Stimulated activated CD4-positive, alpha-beta T cell treated with anti-CD3 and anti-CD28 coated beads, Interleukin-2, amount 100 ng/mL, for 24 hours (primary cell): ENCODE measurements around the gene EDAR.

ENCODE experiments used
- DNase-seq, 2 donors: peaks; one replicate each; pipeline ENCODE4 v3.0.0-alpha.2; 2020

The EDAR gene

DNA sequence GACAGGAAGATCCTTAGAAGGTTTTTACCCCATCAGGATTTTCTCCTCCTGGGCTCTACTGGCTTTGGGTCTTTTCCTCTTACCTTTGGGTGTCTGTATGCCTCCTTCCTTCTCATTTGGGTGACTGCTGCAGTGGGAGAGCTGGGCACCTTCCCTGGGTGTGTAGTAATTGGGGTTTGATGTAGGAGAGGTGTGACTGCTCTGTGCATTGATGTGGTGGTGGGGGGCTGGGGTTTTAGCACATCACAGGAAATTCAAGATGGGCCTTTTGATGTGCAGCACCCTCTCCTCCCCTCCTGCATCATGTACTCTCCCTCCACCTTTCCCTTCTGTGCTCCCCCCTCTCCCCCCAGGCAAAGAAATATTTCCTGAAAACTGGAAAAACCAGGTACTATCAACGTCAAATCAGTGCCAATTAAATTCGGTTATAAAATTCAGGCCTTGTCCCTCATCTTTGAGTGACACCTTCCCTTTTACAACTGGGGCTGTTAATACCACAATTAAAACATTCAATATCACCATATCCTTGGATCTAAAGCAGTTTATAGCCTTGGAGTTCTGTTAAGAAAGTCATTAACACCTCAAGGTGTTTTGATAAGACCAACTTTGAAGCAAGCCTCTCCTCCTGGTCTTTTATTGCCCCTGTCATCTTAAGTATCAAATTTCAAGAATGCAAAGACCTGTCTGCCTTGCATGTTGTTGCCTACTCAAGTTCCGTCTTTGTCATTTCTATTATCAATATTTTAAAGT is 23.3 kb downstream of the EDAR start:
- DNase-seq = peak; percentile 33 to 40

DNA sequence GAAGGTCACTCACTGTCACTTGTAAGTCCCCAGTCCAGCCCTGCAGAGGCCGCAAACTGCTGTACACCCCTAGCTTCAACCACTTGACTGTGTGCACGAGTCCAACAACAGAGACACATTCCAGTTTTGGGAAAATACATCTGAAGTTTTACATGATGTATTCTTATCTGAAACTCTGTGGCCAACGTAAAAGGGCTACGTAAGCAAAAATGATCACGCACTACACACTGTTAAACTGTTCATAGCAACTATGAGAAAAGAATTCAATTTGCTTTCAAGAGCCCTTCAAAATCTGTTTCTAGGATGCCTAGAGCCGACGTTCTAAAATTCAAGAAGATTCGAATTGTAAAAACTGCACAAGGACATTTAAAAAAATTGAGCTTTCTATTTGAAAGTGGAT is 26.0 kb downstream of the EDAR start:
- DNase-seq = no peak

DNA sequence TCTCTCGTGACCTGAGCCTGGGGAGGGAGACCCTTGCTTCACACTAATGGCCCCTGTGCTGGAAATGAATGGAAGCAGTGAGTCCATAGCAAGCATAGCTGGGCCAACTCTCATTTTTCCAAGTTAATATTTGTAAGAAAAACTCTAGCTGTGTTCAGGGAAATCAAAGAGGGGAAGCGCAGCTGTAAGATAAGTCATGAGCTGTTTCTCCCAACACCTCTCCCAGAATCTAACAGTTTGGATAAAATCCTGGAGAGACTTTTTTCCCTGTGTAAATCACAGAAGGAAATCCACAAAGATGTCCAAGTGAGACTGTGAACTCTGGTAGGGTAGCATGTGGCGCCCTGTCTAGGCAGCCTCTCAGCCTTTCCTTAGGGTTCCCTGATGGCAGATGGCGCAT is 27.2 kb downstream of the EDAR start:
- no peak for DNase-seq

DNA sequence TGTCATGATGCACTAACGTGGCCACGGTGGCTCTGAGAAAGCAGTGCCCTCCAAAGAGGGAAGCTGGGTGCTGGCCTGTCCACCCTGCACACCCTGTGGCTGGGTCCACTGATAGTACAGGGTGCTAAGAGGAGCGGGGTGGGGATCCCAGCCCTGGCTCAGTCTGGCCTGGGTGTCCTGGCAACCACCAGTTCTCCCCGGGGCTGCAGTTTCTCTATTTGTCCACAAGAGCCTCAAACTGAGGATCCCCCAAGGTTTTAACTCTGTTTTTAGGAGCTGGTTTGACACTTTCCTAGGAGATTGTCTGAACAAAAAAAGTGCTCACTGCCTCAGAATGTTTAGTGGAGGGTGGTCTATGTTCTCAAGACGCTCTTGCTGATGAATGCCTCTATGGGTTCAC is 29.0 kb downstream of the EDAR start:
- no peak for DNase-seq

DNA sequence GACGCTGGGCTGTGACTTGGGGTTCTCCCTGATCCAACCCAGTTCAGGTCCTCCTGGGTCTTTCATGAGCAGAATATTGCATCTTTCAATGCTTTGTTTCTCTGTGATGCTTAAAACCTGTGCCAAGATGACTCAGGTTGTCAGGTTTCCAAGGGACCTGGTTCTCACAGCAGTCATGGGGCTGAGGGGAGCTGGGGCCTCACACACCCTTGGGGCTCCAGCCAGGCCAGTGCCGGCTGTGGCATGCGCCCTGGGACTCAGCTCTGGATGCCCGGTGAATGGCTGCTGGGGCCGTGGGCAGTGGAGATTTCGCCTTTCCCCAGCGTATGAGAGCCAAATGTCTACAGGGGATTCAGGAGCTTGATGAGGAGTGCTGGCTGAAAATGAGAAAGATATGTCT is 29.6 kb downstream of the EDAR start:
- no peak for DNase-seq

DNA sequence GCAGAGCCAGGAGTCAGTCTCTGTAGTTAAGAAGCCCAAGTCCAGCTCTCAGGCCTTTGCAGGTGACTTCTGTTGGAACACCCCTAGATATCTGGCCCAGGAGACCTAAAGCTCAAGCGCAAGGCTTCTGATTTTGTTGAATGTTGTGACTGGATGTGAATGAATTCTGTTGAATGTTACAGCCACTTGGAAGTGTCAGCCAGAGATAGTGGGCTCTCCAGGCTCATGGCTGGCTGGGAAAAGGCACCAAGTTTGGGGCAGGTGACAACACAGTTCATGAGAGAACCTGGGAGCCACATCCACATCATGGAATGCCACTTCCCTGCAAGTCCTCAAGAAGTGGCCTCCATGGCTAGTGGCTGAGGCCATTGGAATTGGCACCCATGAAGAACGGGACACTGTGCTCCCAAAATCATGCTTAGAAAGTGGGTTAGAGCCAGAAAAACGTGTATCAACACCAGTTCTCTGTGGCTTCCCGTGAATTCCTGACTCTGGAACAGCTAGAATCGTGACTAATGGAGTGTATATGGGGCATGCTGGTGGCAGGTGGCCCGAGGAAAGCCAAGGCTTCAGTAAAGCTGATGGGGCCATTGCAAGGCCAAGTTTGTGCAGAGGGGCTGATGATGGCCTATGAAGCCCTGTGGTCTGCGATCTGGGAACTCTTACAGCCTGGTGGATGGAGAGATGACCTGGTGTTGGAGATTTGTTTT is 30.2 kb downstream of the EDAR start:
- DNase-seq = no peak

DNA sequence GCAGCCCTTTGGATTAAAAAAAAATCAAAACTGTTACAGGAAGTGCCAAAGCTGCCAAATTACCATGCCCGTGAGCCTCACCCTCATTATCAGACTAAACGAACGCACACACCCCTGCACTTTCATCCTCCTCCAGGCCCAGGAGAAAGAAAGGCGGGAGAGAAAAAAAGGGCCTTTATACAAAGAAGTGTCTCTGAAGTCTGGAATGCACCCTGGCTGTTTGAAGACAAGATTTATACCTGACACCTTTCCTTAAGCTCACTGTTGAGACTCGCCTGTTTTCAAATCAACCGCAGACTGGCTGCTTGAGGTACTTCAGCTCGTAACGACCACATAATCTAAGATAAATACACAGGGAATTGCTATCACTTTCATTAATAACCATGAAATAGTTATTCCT is 31.0 kb downstream of the EDAR start:
- no peak for DNase-seq

DNA sequence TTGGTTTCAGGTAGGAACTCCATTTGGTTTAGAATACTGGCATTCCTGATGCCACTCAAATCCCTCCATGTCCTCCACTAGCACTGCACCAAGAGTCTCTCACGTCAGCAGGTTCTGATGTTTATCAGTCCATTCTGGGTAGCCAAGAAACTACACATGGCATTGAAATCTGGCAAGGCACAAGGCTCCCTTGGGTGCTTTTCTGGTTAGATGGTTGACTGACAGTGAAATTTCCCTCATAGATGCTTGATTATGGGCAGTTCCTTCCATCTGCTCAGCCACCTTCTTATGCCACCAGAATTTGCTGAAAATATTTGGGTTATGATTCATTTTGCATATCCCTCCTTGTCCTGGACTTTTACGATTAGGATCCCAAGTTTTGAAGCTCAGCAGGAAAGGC is 32.6 kb downstream of the EDAR start:
- no peak for DNase-seq

DNA sequence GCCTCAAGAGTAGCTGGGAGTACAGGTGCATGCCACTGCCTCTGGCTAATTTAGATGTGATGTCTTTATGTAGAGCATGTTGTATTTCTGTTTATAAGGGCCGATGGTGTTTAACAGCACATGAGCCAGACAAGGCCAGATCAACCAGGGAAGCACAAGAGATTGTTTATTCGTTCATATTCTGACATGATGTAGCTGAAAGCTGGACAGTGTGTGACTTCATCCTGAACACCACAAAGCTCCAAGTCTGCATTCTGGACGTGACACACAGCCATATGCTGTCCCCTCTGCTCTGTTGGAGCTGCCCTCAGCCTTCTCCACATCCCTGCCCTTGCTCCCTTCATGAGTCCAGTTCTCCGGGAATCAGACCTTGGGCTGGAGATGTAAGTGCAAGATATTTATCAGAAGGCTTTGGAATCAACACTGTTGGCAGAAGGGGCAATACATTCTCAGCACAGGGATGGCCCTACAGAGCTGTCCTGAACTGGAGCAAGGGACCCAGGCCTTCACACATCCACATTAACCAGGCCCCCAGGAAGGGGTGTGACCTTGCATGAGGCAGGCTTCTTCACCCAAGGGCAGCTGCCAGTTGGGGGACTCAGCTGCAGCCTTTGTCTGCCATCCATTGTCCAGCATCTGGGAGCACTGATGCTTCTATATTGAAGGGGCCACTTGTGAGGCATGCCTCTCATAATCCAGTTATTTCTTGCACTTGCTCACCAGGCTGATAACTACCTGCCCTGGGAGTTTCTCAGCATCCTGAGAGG is 38.5 kb downstream of the EDAR start:
- no peak for DNase-seq

DNA sequence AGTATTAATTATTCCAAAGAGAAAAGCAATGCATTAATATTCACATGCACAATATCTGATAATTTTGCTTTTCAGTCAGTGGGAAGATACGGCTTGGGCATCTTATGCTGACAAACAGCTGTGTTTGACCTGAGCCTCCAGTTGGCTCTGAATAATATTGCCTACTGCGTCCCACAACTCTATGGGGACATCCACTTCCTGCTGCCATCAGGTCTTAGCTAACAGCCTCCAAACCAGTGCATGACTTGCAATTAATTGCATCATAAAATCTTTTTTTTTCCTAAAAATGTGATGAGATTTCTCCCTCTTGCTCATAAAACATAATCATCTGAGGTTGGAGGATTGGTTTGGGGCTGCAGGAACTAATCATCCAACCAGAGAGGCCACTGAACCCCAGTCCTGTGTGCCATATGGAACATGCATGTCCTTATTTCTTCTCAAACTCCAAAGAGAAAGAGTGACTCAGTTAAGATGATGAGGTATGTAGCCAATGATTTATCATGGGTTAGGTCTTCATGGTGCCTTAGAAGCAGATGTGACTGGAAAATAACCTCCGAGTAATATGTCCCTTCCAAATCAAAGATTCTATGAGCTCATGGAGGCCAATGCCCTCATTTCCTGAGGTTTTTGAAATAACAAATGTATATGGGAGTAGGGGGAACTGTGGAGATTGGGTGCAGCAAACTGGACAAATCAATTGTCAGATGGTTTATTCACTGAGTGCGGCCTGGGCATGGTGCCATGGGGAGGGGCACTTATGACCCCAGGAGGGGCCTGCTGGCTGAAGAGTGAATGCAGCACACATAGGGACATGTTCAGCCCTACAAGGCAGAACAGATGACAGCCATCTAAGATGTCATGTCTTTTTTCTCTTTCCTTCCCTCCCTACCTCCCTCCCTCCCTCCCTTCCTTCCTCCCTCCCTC is 39.4 kb downstream of the EDAR start:
- DNase-seq = no peak

DNA sequence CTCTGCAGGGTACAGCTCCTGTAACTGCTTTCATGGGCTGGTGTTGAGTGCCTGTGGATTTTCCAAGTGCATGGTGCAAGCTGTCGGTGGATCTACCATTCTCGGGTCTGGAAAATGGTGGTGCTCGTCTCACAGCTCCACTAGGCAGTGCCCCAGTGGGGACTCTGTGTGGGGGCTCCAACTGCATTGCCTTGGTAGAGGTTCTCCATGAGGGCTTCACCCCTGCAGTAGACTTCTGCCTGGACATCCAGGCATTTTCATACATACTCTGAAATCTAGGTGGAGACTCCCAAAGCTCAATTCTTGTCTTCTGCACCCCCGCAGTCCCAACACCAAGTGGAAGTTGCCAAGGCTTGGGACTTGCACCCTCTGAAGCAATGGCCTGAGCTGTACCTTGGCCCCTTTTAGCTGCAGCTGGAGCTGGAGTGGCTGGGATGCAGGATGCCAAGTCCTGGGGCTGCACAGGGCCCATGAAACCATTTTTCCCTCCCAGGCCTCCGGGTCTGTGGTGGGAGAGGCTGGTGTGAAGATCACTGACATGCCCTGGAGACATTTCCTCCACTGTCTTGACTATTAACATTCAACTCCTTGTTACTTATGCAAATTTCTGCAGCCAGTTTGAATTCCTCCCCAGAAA is 41.6 kb downstream of the EDAR start:
- DNase-seq = no peak

DNA sequence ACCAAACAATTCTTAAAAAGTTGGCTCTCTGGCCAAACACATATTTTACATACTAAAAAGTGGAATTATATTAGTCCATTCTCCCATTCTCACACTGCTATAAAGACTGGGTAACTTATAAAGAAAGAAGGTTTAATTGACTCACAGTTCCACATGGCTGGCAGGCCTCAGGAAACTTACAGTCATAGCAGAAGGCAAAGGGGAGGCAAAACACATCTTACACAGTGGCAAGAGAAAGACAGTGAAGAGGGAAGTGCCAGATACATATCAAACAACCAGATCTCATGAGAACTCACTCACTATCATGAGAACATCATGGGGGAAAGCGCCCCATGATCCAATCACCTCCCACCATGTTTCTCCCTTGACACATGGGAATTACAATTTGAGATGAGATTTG is 42.6 kb downstream of the EDAR start:
- no peak for DNase-seq

DNA sequence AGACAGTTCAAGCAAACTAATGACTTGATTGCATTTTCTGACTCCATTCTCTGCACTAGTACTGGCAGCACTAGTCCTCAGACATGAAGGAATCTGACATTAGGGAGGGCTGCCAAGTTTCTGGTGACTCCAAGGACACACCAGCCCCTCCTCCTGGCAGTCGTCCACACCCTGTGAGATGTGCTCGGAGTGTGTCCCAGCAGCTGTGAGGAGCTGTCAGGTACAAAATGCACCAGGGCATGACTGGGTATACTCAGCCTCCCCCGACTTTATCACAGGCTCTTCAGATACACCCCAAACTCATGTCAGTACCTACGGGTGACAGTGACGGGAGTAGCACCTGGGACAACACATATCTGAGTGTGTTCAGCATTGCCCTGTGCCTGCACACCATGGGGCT is 43.1 kb downstream of the EDAR start:
- DNase-seq = no peak

DNA sequence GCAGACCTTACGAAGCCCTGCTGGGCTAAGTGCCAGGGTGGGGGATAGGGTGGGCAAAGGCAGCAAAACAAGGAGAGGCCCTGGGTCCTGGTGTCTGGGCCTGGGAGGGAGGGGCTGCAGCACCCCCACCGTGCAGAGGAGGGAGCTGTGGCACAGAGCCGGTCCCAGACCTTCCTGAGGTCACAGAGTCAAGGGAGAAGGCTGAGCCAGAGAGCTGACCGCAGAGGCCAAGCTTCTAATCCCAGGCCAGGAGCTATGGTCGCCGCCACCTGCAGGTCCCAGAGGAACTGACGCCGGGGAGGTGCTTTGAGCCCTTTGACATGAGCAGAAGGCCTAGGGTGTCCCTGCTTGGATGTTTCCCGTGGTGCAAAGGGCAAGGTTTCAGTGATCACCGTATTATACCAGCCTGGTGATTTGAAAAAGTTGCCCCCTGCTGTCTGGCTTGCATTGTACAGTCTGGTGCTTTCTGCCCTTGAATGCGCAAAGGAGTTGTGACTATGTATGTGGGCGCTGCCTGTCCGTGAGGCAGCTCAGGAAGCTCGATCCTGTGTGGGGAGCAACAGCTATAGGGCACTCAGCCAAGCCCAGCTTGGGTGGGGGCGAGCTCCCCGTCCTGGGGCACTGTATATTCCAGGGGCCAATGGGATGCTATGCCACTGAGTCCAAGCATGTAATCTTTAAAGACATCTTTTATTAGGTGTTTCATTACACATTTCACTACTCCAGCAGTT is 44.3 kb downstream of the EDAR start:
- no peak for DNase-seq

DNA sequence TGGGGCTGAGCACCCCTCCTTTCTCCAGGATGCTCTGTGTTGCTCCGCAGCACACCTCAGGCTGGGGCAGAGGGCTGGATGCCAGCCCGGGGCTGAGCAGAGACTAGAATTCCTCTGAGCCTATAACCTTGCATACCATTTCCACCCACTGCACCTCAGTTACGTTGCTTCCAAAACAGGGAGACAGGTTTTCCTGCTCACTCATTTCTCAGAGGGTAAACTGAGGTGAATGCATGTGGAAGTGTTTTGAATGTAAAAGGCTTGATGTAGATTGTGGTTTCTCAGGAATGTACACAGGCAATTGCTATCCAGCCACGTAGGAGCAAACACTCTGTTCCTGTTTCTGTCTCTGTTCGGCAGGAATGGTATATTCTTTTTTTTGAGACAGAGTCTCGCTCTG is 45.3 kb downstream of the EDAR start:
- no peak for DNase-seq

DNA sequence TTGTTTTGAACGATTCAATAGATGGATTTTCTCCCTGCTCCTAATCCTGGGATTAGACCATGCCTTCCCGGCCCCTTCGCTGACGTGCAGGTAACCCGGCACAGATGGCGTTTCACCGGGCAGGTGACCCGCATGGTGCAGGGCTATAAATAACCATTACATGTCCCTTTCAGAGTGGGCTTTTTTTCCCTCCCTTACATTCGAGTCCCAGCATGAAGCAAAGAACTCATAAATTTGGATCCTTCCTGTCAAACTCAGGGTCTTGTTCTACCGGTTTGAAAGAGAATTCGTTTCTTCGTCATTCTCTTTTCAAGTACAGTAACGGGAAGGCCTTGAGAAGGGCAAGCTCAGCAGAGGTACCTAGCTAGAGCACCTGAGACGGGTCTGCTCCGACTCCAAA is 46.1 kb downstream of the EDAR start:
- no peak for DNase-seq

DNA sequence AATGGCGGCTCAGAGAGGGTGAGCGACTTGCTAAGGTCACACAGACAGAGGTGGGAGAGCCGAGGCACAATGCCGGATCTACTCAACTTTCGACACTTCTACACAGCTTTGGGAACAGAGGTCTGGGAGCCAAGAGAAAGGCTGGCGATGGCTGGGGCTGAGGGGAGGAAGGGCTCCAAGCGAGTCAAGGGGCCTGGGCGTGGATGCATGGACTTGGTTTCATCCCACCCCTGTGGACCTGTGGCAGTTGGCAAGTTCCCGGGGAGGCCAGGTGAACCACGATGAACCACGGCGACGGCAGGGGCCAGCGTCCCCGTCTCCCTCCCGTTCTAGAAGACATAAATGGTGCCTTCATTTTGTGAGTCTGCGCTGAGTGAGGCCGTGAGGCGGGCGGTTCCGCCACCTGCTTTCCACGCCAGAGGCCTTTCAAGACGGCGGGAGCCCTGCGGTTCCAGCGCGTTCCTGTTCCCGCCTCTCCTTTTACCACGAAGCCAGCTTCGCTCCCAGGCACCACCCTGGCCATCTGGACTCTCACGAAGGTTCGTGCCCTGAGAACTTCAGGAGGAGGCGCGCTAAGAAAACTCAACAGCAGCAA is 46.7 kb downstream of the EDAR start:
- DNase-seq = no peak

DNA sequence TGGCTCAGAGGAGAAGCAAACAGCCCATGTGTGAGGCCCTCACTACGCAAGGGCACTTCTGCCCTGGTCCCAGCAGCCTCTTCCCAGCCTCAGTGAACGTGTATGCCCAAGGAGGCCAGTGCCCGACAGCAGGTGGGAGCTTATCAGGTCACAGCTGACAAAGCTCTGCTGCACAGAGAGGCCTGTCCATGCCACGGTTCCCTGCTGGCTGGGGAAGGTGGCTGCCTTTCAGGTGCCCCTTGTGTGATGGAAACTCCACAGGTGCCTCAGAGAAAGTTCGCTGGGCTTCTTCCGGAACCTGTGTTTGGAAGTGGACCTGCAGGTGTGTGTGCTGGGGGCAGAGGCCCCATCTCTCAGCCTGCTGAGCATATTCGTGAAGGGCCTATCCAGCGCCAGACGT is 47.3 kb downstream of the EDAR start:
- no peak for DNase-seq

DNA sequence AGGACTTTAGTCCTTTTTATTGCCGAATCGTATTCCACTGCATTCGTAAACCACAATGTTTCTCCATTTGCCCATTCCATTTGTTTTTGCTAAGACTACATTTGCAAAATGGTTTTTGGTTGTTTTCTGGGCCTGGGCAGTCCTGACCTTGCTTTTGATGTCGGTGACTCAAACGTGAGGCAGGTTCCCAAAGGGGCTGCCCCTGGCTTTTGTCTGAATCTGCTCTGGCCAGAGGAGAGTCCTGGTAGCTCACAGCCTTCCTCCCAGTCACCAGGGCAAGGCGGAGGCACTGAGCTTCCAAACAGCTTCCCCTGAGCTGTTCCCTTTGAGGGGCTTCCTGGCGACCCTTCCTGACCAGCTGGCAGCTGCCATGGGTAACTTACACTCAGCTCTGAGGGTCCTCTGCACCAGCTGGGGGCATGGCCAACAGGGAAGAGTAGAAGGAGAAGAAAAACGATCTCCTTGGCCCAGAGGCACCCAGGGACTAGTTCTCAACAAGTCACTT is 47.8 kb downstream of the EDAR start:
- DNase-seq = no peak

DNA sequence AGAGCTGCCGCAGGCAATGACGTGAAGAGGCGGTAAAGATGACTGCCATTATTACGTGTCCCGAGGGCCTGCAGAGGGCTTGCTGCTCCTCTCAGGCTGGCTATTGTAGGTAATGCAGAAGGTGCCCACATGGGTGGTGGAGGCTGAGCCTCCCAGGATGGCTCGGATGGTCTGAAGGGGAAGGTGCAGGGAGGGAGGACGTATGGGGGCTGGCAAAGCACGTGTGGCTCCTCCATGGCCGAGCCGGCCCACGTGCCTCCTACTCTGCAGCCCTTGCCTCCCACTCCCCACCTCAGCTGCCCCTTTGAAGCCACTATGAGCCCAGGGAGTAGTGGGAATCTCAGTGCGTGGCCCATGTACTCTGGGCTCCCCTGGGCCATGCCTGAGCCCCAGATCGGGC is 48.9 kb downstream of the EDAR start:
- no peak for DNase-seq

DNA sequence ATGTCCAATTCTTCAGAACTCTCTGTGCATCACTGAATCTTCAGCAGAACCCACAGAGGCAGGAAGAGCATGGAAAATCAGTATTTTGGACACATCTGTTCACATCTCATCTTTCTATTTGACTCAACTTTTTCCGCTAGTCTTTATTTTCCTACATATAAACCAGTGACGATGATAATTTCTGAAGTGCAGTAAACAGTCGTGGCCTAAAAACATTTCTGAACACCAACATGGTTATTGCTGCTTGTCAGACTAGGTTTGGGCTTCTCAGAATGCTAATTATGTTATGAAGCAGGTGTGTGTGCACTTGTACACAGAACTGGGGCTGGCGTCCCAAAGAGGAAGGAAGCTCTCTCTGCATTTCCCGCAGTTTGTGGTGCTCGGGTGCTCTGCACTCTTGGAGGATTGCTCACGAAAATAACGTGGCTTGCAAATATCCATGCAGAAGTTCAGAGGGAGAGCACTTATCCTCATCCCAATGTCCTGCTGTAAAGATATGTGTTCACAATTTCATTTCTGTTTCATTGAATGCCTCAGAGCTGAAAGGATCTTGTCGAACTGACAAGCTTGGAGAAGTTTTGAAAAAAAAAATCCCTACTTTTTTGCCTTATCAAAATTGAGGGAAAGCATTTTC is 50.8 kb downstream of the EDAR start:
- DNase-seq = no peak
